K562 (cell line): ENCODE measurements around the gene PHF20. TPM values are rescaled to one million over a fixed set of nuclear protein-coding genes. Genes with fewer than 3 reads are reported as not detected.

ENCODE experiments used
- ARHGAP35 ChIP-seq: fragments of 450-650 bp; IDR thresholded peaks from 2 replicates; pipeline ENCODE4 v1.6.1; 2018; ENCODE audit not compliant: partially characterized antibody
- BRF2 ChIP-seq: IDR thresholded peaks from 3 replicates; pipeline ENCODE4 v1.6.1; 2011; ENCODE audit warnings: borderline replicate concordance, mild to moderate bottlenecking; ENCODE audit not compliant: insufficient read length, insufficient read depth
- CBX3 ChIP-seq, 2 experiments: IDR thresholded peaks; 1 replicate in 1 of 2; 2 replicates in 1 of 2; pipeline ENCODE4 v1.6.1; 2012; ENCODE audit warnings: inconsistent platforms in 2 of 2, low read length in 2 of 2, borderline replicate concordance in 1 of 2, control low read depth in 1 of 2
- CBX5 ChIP-seq: IDR thresholded peaks from 2 replicates; pipeline ENCODE4 v1.6.1; 2014; ENCODE audit warnings: low read depth, borderline replicate concordance
- CC2D1A ChIP-seq: fragments of 450-650 bp; IDR thresholded peaks from 2 replicates; pipeline ENCODE4 v1.6.1; 2017; ENCODE audit warnings: mild to moderate bottlenecking
- CTBP1 ChIP-seq: fragments of 450-650 bp; IDR thresholded peaks from 2 replicates; pipeline ENCODE4 v1.6.1; 2016; ENCODE audit warnings: borderline replicate concordance
- FOXK2 ChIP-seq, 2 experiments: fragments of 450-650 bp; IDR thresholded peaks in 1 of 2; conservative IDR thresholded peaks in 1 of 2; 2 replicates each; pipeline ENCODE4 v1.6.1; 2016; ENCODE audit warnings: low read depth in 2 of 2, mild to moderate bottlenecking in 1 of 2
- NFRKB ChIP-seq: fragments of 450-650 bp; IDR thresholded peaks from 2 replicates; pipeline ENCODE4 v1.6.1; 2016; ENCODE audit warnings: low read depth
- SREBF1 ChIP-seq: fragments of 150-350 bp; IDR thresholded peaks from 2 replicates; pipeline ENCODE4 v1.6.1; 2014; ENCODE audit warnings: antibody characterized with exemption, low read depth, low read length, borderline replicate concordance
- TBP ChIP-seq: optimal IDR thresholded peaks from 2 replicates; pipeline ENCODE3; 2011; ENCODE audit warnings: low read depth, low read length, improper control_type of control experiment
- ZBTB34 ChIP-seq: fragments of 250-450 bp; sonication (Bioruptor Pico); IDR thresholded peaks from 2 replicates; pipeline ENCODE4 v1.8.0; 2021; ENCODE audit warnings: mild to moderate bottlenecking, moderate library complexity
- ZNF431 ChIP-seq: sonication (generic); formaldehyde crosslinking; IDR thresholded peaks from 2 replicates; pipeline ENCODE4 v1.8.0; 2022; ENCODE audit warnings: mild to moderate bottlenecking, missing genetic modification reagents
- polyA plus RNA-seq, 8 experiments: library from polyadenylated mRNA; depleted of rRNA in 4 of 8; stranded (reverse) in 5 of 8; unstranded in 3 of 8; fragments of >200 nt; fragmentation: Nextera tagmentation in 2 of 8; fragmentation: Illumina TruSeq in 1 of 8; extraction: Ambion mirVana in 2 of 8; extraction: Trizol in 1 of 8; gene quantifications; 2 replicates each; pipeline versions ENCODE4 v1.2.1 to v1.2.3, GENCODE V29; 2011 to 2014; ENCODE audit warnings: inconsistent platforms in 1 of 8, missing spikeins in 1 of 8
- total RNA-seq, 7 experiments: library from RNA; depleted of rRNA in 6 of 7; stranded (reverse); fragments of >200 nt in 6 of 7; fragmentation: Illumina TruSeq in 2 of 7; extraction: Trizol in 2 of 7; gene quantifications; 2 replicates each; pipeline versions ENCODE4 v1.2.1 to v1.2.3, GENCODE V29; 2011 to 2021; ENCODE audit warnings: low replicate concordance in 1 of 7

Gene PHF20
- total and polyA plus RNA-seq, 9 of the 15 experiments (the other 6 are each of a cell fraction or from before 2014, with no cell fraction given): 49.9 to 196 (median 70.7) TPM

- no peak for TF ChIP-seq CBX5
- TF ChIP-seq NFRKB: no peak
- TF ChIP-seq ZBTB34 (CRISPR knock-in tag): no peak
- TF ChIP-seq CBX3 (IDR thresholded peaks at IDR 0.05; ENCODE audit: borderline replicate concordance in 1 of 2, low read length in 2 of 2): no peak
- no peak for TF ChIP-seq ZNF431 (CRISPR knock-in tag)
- TF ChIP-seq TBP: no peak
- no peak for TF ChIP-seq BRF2
- no peak for TF ChIP-seq SREBF1
- no peak for TF ChIP-seq CTBP1
- no peak for TF ChIP-seq FOXK2 (conservative IDR thresholded peaks at IDR 0.05 in 1 of 2, IDR thresholded peaks at IDR 0.05 in 1 of 2; ENCODE audit: low read depth in 2 of 2)
- TF ChIP-seq CC2D1A: no peak
- TF ChIP-seq ARHGAP35: no peak
Observed at GRCh38 chr20:35904982-35905663, 133.3 kb downstream of the PHF20 start (continued).
